ENCODE measurements around the gene RUFY2.
A peak's percentile ranks its signal among the peaks of the same experiment; 100 is the strongest.
"Not testable (repeated sequence)": the region's sequence is repeated elsewhere in the genome, so short reads cannot be mapped to it uniquely, and the experiment has no call there.

Gene RUFY2

DNA sequence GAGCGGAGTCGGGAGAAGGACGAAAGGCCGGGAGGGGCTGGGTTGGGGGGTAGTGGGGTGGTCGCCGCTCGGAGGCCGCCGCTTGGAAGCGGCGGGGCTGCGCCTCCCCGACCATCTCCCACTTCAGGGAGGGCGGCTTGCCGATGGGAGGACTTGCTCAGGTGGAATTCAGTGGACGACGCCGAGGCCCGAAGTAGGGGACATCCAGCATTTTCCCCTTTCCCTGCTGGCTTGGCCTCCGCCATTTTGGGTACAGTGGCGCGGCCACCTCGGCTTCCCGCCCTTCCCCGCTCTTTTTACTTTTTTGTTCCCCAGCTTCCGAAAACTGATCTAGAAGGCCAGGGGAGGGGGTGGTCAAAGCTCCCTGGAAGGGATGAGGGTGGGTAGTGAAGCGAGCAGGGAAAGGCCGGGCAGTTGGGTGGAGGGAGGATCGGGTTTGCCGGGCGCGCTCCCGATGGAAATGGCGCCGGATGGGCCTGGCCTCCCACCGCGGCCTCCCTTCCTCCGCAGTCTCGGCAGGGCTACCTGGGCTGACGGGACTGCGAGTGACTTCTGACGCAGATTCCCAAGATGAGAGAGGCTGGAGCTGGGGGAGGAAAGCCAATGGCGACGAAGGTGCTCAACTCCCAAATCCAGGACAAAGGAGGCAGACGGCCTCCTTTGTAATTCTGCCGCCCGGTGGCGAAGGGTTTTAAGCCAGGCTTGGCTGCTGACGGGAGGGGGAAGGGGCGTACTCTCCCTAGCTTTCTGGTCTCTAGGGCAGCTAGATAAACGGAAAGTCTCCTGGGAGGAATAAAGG lies 74.6 kb downstream of the RUFY2 start, which contains the start of gene PBLD:
Gene PBLD, minus strand, starts transcription at position 670 of the 799 bp plus-strand sequence. CDS start 26,084 bp downstream, outside the sequence.
- H3K9ac ChIP-seq (ENCODE audit: insufficient read length, low read depth): peak within 1 kb of the TSS; percentile 93
- peaks cover 38% of the 10 kb centered on the region for H3K36me3 ChIP-seq (ENCODE audit: insufficient read depth, insufficient read length, low read length)
- H3K27me3 ChIP-seq (ENCODE audit: insufficient read depth, insufficient read length): no peaks in the 10 kb centered on the region
- H3K9me3 ChIP-seq (ENCODE audit: insufficient read depth, low read length): no peaks in the 10 kb centered on the region
- no peaks in the 10 kb centered on the region for H3K4me1 ChIP-seq (ENCODE audit: insufficient read depth, insufficient read length)
- H3K4me3 ChIP-seq (ENCODE audit: insufficient read length, low read depth): peak within 1 kb of the TSS; percentile 88
- DNase-seq (ENCODE audit: low read depth, low spot score): peak; percentile 69
- peak; percentile 59 for TF ChIP-seq YY1 (IDR thresholded peaks at IDR 0.05; ENCODE audit: insufficient read depth, insufficient read length)
- TF ChIP-seq ZNF274 (IDR thresholded peaks at IDR 0.05; ENCODE audit: low read depth, low read length): no peak
- no peak for TF ChIP-seq SUZ12 (IDR thresholded peaks at IDR 0.05; ENCODE audit: extremely low read depth, insufficient read depth, insufficient read length)

DNA sequence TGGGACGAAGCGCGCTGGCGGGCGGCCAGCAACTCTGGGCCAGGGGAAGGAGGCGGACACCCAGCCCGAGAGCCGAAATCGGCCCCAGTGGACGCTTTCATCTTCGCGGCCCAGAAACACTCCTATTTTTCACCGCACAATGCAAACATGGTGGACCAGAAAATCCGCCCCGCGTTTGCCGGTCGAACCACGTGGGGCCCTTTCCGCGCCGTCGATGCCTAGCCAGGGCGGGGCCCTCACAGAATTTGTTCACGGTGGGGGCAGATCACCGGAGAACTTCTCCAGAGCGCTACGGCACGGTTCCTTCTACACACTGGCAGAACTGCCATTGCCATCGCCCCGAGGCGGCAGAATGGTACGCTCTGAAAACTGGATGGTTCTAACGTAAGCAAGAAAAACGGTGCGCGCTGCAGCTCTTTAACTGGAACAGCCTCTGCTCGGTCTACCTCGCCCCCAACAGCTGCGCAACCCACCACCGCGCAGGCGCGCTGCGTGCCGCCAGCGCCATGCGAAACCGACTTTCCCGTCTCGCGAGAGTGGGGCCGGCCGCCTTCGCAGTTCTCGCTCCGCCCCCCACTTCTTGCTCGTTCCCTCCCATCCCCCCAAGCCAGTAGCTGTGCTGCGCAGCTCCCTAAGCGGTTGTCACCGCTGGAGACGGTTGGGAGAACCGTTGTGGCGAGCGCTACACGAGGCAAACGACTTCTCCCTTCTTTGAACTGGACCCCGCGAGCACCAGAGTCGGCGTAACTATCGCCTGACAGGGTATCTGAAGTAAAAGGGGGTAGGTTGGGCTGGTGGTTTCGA lies 75.4 kb downstream of the RUFY2 start, which contains the start of gene HNRNPH3:
Gene HNRNPH3, plus strand, starts transcription at position 610 of the 804 bp plus-strand sequence. CDS start 5,158 bp downstream, outside the sequence.
- H3K36me3 ChIP-seq (ENCODE audit: insufficient read depth, insufficient read length, low read length): peaks cover 30% of the 10 kb centered on the region
- H3K4me3 ChIP-seq (ENCODE audit: insufficient read length, low read depth): peak within 1 kb of the TSS; percentile 88
- H3K9me3 ChIP-seq (ENCODE audit: insufficient read depth, low read length): no peaks in the 10 kb centered on the region
- DNase-seq (ENCODE audit: low read depth, low spot score): peak; percentile 91
- peak within 1 kb of the TSS; percentile 93 for H3K9ac ChIP-seq (ENCODE audit: insufficient read length, low read depth)
- TF ChIP-seq ZNF274 (IDR thresholded peaks at IDR 0.05; ENCODE audit: low read depth, low read length): no peak
- no peak for TF ChIP-seq SUZ12 (IDR thresholded peaks at IDR 0.05; ENCODE audit: extremely low read depth, insufficient read depth, insufficient read length)
- peak; percentile 14 for TF ChIP-seq YY1 (IDR thresholded peaks at IDR 0.05; ENCODE audit: insufficient read depth, insufficient read length)
- H3K4me1 ChIP-seq (ENCODE audit: insufficient read depth, insufficient read length): no peaks in the 10 kb centered on the region
- no peaks in the 10 kb centered on the region for H3K27me3 ChIP-seq (ENCODE audit: insufficient read depth, insufficient read length)

DNA sequence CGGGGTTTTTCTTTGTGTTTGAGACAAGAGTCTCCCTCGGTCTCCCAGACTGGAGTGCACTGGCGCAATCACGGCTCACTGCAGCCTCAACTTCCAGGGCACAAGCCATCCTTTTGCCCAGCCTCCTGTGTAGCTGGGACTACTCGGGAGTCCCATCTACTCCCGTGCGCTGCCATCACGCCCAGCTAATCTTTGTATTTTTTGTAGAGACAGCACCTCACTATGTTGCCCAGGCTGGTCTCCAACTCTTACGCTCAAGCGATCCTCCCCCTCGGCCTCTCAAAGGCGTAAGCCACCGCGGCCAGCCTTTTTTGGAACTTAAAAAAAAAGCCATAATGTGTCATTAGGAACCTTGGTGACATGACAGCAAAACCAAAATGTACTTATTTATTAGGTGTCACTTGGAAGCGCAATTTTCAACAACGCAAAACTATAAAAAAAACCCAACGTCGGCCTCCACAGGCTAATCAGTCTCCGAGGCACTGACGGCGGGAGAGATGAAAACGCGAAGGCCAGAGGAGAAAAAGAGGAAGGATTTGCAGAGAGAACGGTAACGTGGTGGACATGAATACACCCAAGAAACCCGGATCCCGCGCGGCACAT lies 76.1 kb downstream of the RUFY2 start:
- Histone ChIP-seq H3K9ac (ENCODE audit: insufficient read length, low read depth) (peak overlapping the region; percentile 93), H3K9me3 (ENCODE audit: insufficient read depth, low read length) (no peaks in the 10 kb centered on the region), H3K4me3 (ENCODE audit: insufficient read length, low read depth) (peak overlapping the region; percentile 88), H3K36me3 (ENCODE audit: insufficient read depth, insufficient read length, low read length) (peaks cover 23% of the 10 kb centered on the region), H3K27me3 (ENCODE audit: insufficient read depth, insufficient read length) (no peaks in the 10 kb centered on the region), H3K4me1 (ENCODE audit: insufficient read depth, insufficient read length) (no peaks in the 10 kb centered on the region)
- TF ChIP-seq YY1 (IDR thresholded peaks at IDR 0.05; ENCODE audit: insufficient read depth, insufficient read length) (no peak), SUZ12 (IDR thresholded peaks at IDR 0.05; ENCODE audit: extremely low read depth, insufficient read depth, insufficient read length) (no peak), ZNF274 (IDR thresholded peaks at IDR 0.05; ENCODE audit: low read depth, low read length) (no peak)
- DNase-seq (ENCODE audit: low read depth, low spot score): no peak

DNA sequence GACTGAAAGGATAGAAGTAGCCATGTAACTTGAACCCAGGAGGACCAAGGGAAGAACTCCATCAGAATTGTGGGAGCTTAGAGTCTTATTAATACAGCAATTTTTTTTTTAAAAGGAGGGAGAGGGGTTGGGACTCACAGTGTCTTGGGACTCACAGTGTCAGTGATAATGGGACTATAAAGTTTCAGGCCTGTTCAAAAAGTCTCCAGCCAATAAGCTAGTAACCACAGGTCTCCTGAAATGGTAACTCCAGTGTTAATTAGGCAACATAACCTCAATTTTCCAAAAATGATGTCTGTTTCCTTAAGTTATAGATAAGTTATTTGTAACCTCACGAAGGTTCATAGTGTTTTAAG lies 77.6 kb downstream of the RUFY2 start:
- no peak for DNase-seq (ENCODE audit: low read depth, low spot score)
- Histone ChIP-seq H3K9ac (ENCODE audit: insufficient read length, low read depth) (no peak overlapping the region), H3K36me3 (ENCODE audit: insufficient read depth, insufficient read length, low read length) (peaks cover 18% of the 10 kb centered on the region), H3K4me1 (ENCODE audit: insufficient read depth, insufficient read length) (no peaks in the 10 kb centered on the region), H3K4me3 (ENCODE audit: insufficient read length, low read depth) (no peak overlapping the region), H3K27me3 (ENCODE audit: insufficient read depth, insufficient read length) (no peaks in the 10 kb centered on the region), H3K9me3 (ENCODE audit: insufficient read depth, low read length) (no peaks in the 10 kb centered on the region)
- TF ChIP-seq SUZ12 (IDR thresholded peaks at IDR 0.05; ENCODE audit: extremely low read depth, insufficient read depth, insufficient read length) (no peak), ZNF274 (IDR thresholded peaks at IDR 0.05; ENCODE audit: low read depth, low read length) (no peak), YY1 (IDR thresholded peaks at IDR 0.05; ENCODE audit: insufficient read depth, insufficient read length) (no peak)

DNA sequence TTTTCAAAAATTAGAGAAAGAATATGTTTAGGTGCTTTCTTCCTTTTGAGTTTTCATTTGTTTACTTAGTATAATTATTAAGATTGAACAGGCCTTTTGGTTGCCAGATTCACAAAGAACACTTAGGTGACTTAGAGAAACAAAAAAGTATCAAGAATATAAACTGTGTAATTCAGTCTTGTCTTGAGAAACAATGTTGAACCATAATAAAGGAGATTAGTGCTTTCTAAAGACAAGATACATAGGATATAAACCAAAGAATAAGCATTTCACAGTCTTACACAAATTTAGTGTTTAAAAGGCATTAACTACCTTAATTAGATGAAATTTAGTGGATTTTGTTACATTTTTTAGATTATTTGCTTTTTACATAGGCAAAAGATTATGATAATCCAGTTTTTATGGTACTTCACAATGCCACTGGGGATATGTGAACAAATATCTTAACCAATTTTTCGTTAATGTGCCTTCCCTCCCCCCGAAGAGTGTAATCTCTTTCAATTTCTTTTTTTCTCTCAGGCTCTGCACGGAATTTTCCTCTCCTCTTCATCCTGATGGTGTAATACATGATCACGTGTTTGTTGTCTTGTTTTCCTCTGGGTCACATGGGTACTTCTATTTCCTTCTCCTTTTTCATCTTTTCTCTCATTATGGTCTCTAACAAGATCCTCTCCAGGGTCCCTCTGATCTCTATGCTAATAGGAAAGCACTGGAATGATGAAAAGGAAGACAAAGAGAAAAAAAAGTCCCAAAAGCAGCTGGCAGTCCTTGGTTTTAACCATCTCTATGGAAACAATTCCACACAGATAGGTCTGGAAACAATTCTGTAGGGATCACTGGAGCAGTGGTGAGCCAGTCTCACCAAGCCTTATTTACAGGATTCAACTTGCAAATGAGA lies 78.9 kb downstream of the RUFY2 start:
- Histone ChIP-seq H3K9me3 (ENCODE audit: insufficient read depth, low read length) (no peaks in the 10 kb centered on the region), H3K36me3 (ENCODE audit: insufficient read depth, insufficient read length, low read length) (peaks cover 6% of the 10 kb centered on the region), H3K27me3 (ENCODE audit: insufficient read depth, insufficient read length) (no peaks in the 10 kb centered on the region), H3K4me1 (ENCODE audit: insufficient read depth, insufficient read length) (no peaks in the 10 kb centered on the region), H3K9ac (ENCODE audit: insufficient read length, low read depth) (no peak overlapping the region), H3K4me3 (ENCODE audit: insufficient read length, low read depth) (no peak overlapping the region)
- TF ChIP-seq SUZ12 (IDR thresholded peaks at IDR 0.05; ENCODE audit: extremely low read depth, insufficient read depth, insufficient read length): no peak
- TF ChIP-seq ZNF274 (IDR thresholded peaks at IDR 0.05; ENCODE audit: low read depth, low read length): no peak
- TF ChIP-seq YY1 (IDR thresholded peaks at IDR 0.05; ENCODE audit: insufficient read depth, insufficient read length): no peak
- no peak for DNase-seq (ENCODE audit: low read depth, low spot score)

DNA sequence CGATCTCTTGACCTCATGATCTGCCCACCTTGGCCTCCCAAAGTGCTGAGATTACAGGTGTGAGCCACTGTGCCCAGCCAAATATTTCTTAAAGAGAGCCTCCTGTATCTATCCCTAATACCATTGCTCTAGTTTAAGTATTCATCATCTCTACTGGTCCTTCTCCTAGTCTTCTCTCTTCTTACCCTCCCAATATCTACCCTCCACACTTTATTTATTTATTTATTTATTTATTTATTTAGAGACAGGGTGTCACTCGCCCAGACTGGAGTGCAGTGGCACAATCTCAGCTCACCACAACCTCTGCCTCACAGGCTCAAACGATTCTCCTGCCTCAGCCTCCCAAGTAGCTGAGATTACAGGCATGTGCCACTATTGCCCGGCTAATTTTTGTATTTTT lies 82.7 kb downstream of the RUFY2 start:
- not testable (repeated sequence) for DNase-seq (ENCODE audit: low read depth, low spot score); H3K9me3 ChIP-seq (ENCODE audit: insufficient read depth, low read length); H3K36me3 ChIP-seq (ENCODE audit: insufficient read depth, insufficient read length, low read length); H3K4me3 ChIP-seq (ENCODE audit: insufficient read length, low read depth); H3K4me1 ChIP-seq (ENCODE audit: insufficient read depth, insufficient read length); H3K27me3 ChIP-seq (ENCODE audit: insufficient read depth, insufficient read length); H3K9ac ChIP-seq (ENCODE audit: insufficient read length, low read depth)

Measured in NT2/D1 (cell line).